Left ventricle myocardium inferior (tissue), 1 donor: ENCODE results near the gene NUF2. TPM values are rescaled to one million over a fixed set of nuclear protein-coding genes. Genes with fewer than 3 reads are reported as not detected.
"Not testable (repeated sequence)": the region's sequence is repeated elsewhere in the genome, so short reads cannot be mapped to it uniquely, and the experiment has no call there.

Experiments used
- DNase-seq: peaks from one replicate; pipeline ENCODE4 v3.0.0-alpha.2; 2020
- H3K27ac ChIP-seq: fragments of 200-600 bp; replicated peaks from 2 replicates; pipeline ENCODE4 v1.8.0; 2021
- H3K27me3 ChIP-seq: fragments of 200-600 bp; 2 replicates; pipeline ENCODE4 v1.8.0; 2021; ENCODE audit warnings: low read depth
- H3K36me3 ChIP-seq: fragments of 200-600 bp; 2 replicates; pipeline ENCODE4 v1.8.0; 2021
- H3K4me1 ChIP-seq: fragments of 200-600 bp; 2 replicates; pipeline ENCODE4 v1.8.0; 2021
- H3K4me3 ChIP-seq: fragments of 200-600 bp; 2 replicates; pipeline ENCODE4 v1.8.0; 2021; ENCODE audit warnings: mild to moderate bottlenecking, moderate library complexity
- H3K9me3 ChIP-seq: fragments of 200-600 bp; replicated peaks from 2 replicates; pipeline ENCODE4 v1.8.0; 2021
- CTCF ChIP-seq: fragments of 200-600 bp; IDR thresholded peaks from 2 replicates; pipeline ENCODE4 v1.8.0; 2021; ENCODE audit warnings: antibody characterized with exemption, mild to moderate bottlenecking, borderline replicate concordance
- intact Hi-C: fragments of 100-400 bp; cut with micrococcal nuclease; formaldehyde crosslinking; loops from one replicate; pipeline ENCODE4 v1.11.0; 2022
- total RNA-seq: library from RNA; stranded (reverse); fragmentation: NEBNext Ultra II Directional; extraction: Animal tissue kit (Norgen Biotek cat#: 25700); gene quantifications from one replicate; pipeline ENCODE4 v1.2.1, GENCODE V29; 2021
- donor health status: DM: no; HTN: yes; CAD: no; lungs with severe emphysema.

NUF2 gene
- total RNA-seq, 1 donor from 2014 or later, result 1.0 TPM

- no peak overlapping the region for H3K4me3 ChIP-seq
- no peak overlapping the region for H3K27ac ChIP-seq
- H3K27me3 ChIP-seq, result no peaks in the 10 kb centered on the region
- TF ChIP-seq CTCF, result no peak
- peaks cover 8% of the 10 kb centered on the region for H3K36me3 ChIP-seq
- H3K4me1 ChIP-seq, result no peaks in the 10 kb centered on the region
- DNase-seq, result no peak
- intact Hi-C loops, result no loop called here
- H3K9me3 ChIP-seq, result no peaks in the 10 kb centered on the region
Measured at GRCh38 chr1:163308811-163309210, 12.9 kb upstream of the NUF2 start.

GRCh38 chr1:163315773-163316374, 5.9 kb upstream of the NUF2 start:
- H3K4me3 ChIP-seq, result no peak overlapping the region
- H3K27ac ChIP-seq, result no peak overlapping the region
- H3K27me3 ChIP-seq, result no peaks in the 10 kb centered on the region
- intact Hi-C loops, result loop anchor here (5.0 to 10.0 kb wide), 3 partner anchors 141 to 464 kb away; no protein-coding TSS in a partner anchor
- peak; percentile 75 for TF ChIP-seq CTCF
- no peak for DNase-seq
- H3K4me1 ChIP-seq, result peaks cover 8% of the 10 kb centered on the region
- H3K36me3 ChIP-seq, result peaks cover 16% of the 10 kb centered on the region
- H3K9me3 ChIP-seq, result no peaks in the 10 kb centered on the region

- peak overlapping the region; percentile 82 for H3K27ac ChIP-seq
- H3K4me1 ChIP-seq, result peaks cover 23% of the 10 kb centered on the region
Measured at GRCh38 chr1:163320891-163321290, 863 bp upstream of the NUF2 start.

GRCh38 chr1:163323339-163323738, 1.6 kb downstream of the NUF2 start:
- DNase-seq, H3K4me3 ChIP-seq, H3K27me3 ChIP-seq, intact Hi-C loops, H3K9me3 ChIP-seq, H3K36me3 ChIP-seq, H3K27ac ChIP-seq: not testable (repeated sequence)
- H3K4me1 ChIP-seq, result peaks cover 23% of the 10 kb centered on the region

More at GRCh38 chr1:163320891-163321290, 863 bp upstream of the NUF2 start:
- Histone ChIP-seq H3K36me3 (peaks cover 16% of the 10 kb centered on the region), H3K27me3 (no peaks in the 10 kb centered on the region), H3K4me3 (peak overlapping the region; percentile 82), H3K9me3 (no peaks in the 10 kb centered on the region)
- DNase-seq, result no peak
- intact Hi-C loops, result no loop called here
- no peak for TF ChIP-seq CTCF

GRCh38 chr1:163331116-163331515, 9.4 kb downstream of the NUF2 start:
- intact Hi-C loops, result no loop called here
- Histone ChIP-seq H3K27ac (no peak overlapping the region), H3K27me3 (no peaks in the 10 kb centered on the region), H3K36me3 (no peaks in the 10 kb centered on the region), H3K4me3 (no peak overlapping the region), H3K4me1 (no peaks in the 10 kb centered on the region), H3K9me3 (peaks cover 15% of the 10 kb centered on the region)
- TF ChIP-seq CTCF, result no peak
- DNase-seq, result no peak

GRCh38 chr1:163335216-163335615, 13.5 kb downstream of the NUF2 start:
- H3K9me3 ChIP-seq, result peaks cover 15% of the 10 kb centered on the region
- intact Hi-C loops, result no loop called here
- no peaks in the 10 kb centered on the region for H3K27me3 ChIP-seq
- DNase-seq, result no peak
- H3K27ac ChIP-seq, result no peak overlapping the region
- no peak for TF ChIP-seq CTCF
- H3K4me1 ChIP-seq, result no peaks in the 10 kb centered on the region
- H3K36me3 ChIP-seq, result no peaks in the 10 kb centered on the region
- no peak overlapping the region for H3K4me3 ChIP-seq
